Thoracic aorta (tissue), 2 donors: ENCODE results near the gene SPI1. TPM values are rescaled to one million over a fixed set of nuclear protein-coding genes. Genes with fewer than 3 reads are reported as not detected.

Experiments used
- ATAC-seq: fragments of 150-250 bp; one replicate; pipeline ENCODE4 v1.8.0; 2017; ENCODE audit warnings: low read depth; ENCODE audit not compliant: insufficient number of reproducible peaks, low FRiP score
- DNase-seq: peaks from one replicate; pipeline ENCODE4 v3.0.0-alpha.2; 2020; ENCODE audit warnings: low spot score
- H3K27ac ChIP-seq, 2 donors: fragments of 200-600 bp; sonication (generic); 1 replicate in 1 of 2; 2 replicates in 1 of 2; pipeline ENCODE4 v1.5.1; 2016; ENCODE audit warnings: mild to moderate bottlenecking in 2 of 2, moderate library complexity in 2 of 2
- H3K27me3 ChIP-seq: fragments of 200-600 bp; sonication (generic); replicated peaks from 2 replicates; pipeline ENCODE4 v1.6.0; 2016; ENCODE audit warnings: mild to moderate bottlenecking; ENCODE audit not compliant: insufficient read depth
- H3K36me3 ChIP-seq: fragments of 200-600 bp; sonication (generic); one replicate; pipeline ENCODE4 v1.5.1; 2016
- H3K4me1 ChIP-seq, 2 donors: fragments of 200-600 bp; sonication (generic); 1 replicate in 1 of 2; 2 replicates in 1 of 2; pipeline versions ENCODE4 v1.5.1 to v1.6.0; 2016; ENCODE audit warnings: low read depth in 2 of 2, mild to moderate bottlenecking in 1 of 2; ENCODE audit not compliant: control insufficient read depth in 1 of 2
- H3K4me3 ChIP-seq: fragments of 200-600 bp; sonication (generic); 2 replicates; pipeline ENCODE4 v1.5.1; 2016; ENCODE audit warnings: mild to moderate bottlenecking
- H3K9me3 ChIP-seq: fragments of 200-600 bp; sonication (generic); 2 replicates; pipeline ENCODE4 v1.5.1; 2016
- total RNA-seq, 2 donors: library from RNA; depleted of rRNA; stranded (reverse); fragments of >200 nt; gene quantifications; one replicate each; pipeline versions ENCODE4 v1.1.0 to v1.2.3, GENCODE V29; 2016
- TF ChIP-seq, protein P1 (sequence below): fragments of 200-600 bp; sonication (generic); IDR thresholded peaks from one replicate; pipeline ENCODE4 v1.5.1; 2019; ENCODE audit warnings: antibody characterized with exemption

SPI1 gene
- total RNA-seq, 2 donors from 2014 or later, result 35.0 to 44.4 TPM

DNA sequence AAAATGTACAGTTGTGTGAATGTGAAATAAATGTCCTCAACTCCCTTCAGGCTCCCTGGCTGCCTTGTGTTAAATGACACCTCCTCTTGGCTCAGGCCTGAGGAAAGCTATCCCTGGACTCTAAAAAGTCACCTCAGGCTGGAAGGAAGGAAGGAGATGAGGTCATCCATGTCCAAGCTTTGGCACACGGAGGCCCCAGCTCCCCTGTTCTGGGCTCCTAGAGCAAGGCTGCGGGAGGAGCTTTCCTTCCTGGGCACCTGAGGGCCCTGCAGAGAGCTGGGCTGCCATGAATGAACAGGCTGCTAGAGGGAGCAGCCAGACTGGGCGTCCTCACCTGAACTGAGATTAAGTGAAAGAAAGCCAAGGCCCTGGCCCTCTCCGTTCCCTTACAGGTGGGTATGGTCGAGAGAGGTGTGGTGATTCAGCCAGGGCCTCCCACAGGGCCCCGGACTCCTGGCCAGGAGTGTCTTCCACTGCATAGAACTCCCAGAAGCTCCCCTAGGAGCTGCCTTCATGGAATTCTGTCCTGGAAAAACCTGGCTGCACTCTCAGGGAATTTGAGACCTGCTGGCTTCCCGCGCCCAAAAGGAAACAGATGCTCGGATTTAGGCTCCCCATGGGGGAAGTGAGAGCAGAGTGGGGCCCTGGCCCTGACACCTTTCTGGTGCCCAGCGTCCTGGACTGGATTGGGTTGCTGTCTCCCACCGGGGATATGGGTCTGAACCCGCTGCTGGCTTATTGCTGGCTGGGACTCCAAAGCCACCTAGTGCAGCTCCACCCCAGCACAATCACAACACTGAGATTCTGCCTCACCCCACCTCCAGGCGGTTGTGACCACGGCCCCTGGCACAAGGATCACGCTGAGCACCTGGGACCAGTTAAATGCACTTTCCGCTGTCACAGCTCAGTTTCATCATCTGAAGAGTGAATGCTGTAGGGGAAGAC, 48.1 kb downstream of the SPI1 start:
- H3K27me3 ChIP-seq, result no peaks in the 10 kb centered on the region
- TF ChIP-seq, protein P1, sequence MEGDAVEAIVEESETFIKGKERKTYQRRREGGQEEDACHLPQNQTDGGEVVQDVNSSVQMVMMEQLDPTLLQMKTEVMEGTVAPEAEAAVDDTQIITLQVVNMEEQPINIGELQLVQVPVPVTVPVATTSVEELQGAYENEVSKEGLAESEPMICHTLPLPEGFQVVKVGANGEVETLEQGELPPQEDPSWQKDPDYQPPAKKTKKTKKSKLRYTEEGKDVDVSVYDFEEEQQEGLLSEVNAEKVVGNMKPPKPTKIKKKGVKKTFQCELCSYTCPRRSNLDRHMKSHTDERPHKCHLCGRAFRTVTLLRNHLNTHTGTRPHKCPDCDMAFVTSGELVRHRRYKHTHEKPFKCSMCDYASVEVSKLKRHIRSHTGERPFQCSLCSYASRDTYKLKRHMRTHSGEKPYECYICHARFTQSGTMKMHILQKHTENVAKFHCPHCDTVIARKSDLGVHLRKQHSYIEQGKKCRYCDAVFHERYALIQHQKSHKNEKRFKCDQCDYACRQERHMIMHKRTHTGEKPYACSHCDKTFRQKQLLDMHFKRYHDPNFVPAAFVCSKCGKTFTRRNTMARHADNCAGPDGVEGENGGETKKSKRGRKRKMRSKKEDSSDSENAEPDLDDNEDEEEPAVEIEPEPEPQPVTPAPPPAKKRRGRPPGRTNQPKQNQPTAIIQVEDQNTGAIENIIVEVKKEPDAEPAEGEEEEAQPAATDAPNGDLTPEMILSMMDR, result no peak
- peaks cover 0 to 8% of the 10 kb centered on the region in 2 donors for H3K4me1 ChIP-seq
- no peak for DNase-seq
- no peaks in the 10 kb centered on the region for H3K9me3 ChIP-seq
- no peak overlapping the region for H3K4me3 ChIP-seq
- H3K27ac ChIP-seq, result peak overlapping the region in 1 of 2 donors; percentile 17
- H3K36me3 ChIP-seq, result peaks cover 35% of the 10 kb centered on the region
- no peak for ATAC-seq

DNA sequence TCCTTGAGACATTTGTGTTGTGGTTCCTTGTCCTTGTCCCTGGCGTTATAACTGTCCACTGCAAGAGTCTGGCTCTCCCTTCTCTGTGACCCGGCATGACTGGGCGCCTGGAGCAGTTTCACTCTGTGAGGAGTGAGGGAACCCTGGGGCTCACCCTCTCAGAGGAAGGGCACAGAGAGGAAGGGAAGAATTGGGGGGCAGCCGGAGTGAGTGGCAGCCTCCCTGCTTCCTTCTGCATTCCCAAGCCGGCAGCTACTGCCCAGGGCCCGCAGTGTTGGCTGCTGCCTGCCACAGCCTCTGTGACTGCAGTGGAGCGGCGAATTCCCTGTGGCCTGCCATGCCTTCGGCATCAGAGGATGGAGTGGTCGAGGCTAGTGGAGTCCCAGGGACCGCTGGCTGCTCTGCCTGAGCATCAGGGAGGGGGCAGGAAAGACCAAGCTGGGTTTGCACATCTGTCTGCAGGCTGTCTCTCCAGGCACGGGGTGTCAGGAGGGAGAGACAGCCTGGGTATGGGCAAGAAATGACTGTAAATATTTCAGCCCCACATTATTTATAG, 48.8 kb downstream of the SPI1 start:
- H3K27ac ChIP-seq, result no peak overlapping the region
- no peaks in the 10 kb centered on the region for H3K9me3 ChIP-seq
- H3K4me1 ChIP-seq, result peaks cover 0 to 8% of the 10 kb centered on the region in 2 donors
- no peak overlapping the region for H3K4me3 ChIP-seq
- TF ChIP-seq, protein P1, result no peak
- no peak for ATAC-seq
- no peaks in the 10 kb centered on the region for H3K27me3 ChIP-seq
- no peak for DNase-seq
- peaks cover 41% of the 10 kb centered on the region for H3K36me3 ChIP-seq

DNA sequence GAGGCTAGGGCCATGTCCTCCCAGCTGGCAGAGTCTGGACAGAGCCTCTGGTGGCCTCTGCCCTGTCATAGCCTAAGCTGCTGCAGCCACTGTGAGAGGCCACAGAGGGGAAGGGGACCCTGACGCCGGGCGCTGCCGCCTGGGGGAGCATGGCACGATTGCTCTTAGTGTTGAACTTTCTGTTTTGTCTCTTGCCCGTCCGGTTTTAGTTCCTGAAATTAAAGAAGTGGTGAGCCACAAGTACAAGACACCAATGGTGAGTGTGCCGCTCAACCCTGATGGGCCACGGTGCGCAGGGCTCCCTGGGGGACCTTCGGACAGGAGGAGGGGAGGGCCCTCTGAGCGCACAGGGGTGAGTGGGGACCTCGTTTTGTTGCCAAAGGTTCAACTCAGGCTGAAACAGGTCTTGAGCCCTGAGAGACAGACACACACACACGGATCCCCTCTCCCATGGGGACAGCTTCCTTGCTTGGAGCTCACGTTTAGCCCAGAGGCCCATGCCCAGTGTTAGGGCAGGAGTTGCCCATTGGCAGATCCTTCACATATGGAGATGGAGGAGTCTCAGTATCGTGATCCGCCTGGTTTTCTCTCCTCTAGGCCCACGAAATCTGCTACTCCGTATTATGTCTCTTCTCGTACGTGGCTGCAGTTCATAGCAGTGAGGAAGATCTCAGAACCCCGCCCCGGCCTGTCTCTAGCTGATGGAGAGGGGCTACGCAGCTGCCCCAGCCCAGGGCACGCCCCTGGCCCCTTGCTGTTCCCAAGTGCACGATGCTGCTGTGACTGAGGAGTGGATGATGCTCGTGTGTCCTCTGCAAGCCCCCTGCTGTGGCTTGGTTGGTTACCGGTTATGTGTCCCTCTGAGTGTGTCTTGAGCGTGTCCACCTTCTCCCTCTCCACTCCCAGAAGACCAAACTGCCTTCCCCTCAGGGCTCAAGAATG, 49.6 kb downstream of the SPI1 start:
- DNase-seq (no peak), ATAC-seq (no peak)
- Histone ChIP-seq H3K27ac (no peak overlapping the region), H3K4me3 (no peak overlapping the region), H3K4me1 (peaks cover 0 to 8% of the 10 kb centered on the region in 2 donors), H3K36me3 (peaks cover 41% of the 10 kb centered on the region), H3K9me3 (no peaks in the 10 kb centered on the region), H3K27me3 (no peaks in the 10 kb centered on the region)
- TF ChIP-seq, protein P1, result no peak

DNA sequence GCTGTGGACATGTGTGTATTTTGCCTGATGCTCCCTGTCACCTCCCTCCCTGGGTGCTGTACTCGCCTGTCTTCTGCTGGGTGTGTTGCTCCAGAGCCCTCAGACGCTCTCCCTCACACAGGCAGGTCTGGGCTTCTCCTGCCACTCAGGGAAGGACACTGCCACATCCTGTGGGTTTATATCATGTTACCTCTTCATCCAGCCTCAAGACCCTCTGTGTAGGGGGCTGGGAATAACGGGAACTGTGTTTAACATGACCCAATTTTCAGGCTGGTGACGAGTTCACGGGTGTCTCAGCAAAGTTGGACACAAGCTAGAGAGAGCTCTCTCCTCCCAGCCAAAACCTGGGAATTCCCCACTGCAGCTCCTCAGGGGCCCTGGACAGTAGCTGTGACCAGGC, 50.4 kb downstream of the SPI1 start:
- TF ChIP-seq, protein P1, result no peak
- H3K36me3 ChIP-seq, result peaks cover 41% of the 10 kb centered on the region
- ATAC-seq (no peak), DNase-seq (no peak)
- H3K27ac ChIP-seq, result no peak overlapping the region
- H3K4me1 ChIP-seq, result peaks cover 0 to 8% of the 10 kb centered on the region in 2 donors
- no peaks in the 10 kb centered on the region for H3K9me3 ChIP-seq
- H3K27me3 ChIP-seq, result no peaks in the 10 kb centered on the region
- no peak overlapping the region for H3K4me3 ChIP-seq
